Epithelial cell of proximal tubule (primary cell): ENCODE data around the gene GOLT1A. TPM values are rescaled to one million over a fixed set of nuclear protein-coding genes. Genes with fewer than 3 reads are reported as not detected.

Experiments used
- DNase-seq: peaks from one replicate; pipeline ENCODE4 v3.0.0-alpha.2; 2011; ENCODE audit warnings: low read depth
- H3K4me3 ChIP-seq: 2 replicates; pipeline ENCODE4 v1.5.1; 2011; ENCODE audit warnings: low read depth, mild to moderate bottlenecking, low read length
- total RNA-seq: library from RNA; depleted of rRNA; stranded (reverse); fragments of >200 nt; gene quantifications from 2 replicates; pipeline ENCODE4 v1.2.3, GENCODE V29; 2015
- TF ChIP-seq, protein P1 (sequence below): conservative IDR thresholded peaks from 2 replicates; pipeline ENCODE4 v1.5.1; 2012; ENCODE audit warnings: low read depth, mild to moderate bottlenecking, low read length

The GOLT1A gene
- total RNA-seq, 1 donor from 2014 or later: 1.7 TPM

DNA sequence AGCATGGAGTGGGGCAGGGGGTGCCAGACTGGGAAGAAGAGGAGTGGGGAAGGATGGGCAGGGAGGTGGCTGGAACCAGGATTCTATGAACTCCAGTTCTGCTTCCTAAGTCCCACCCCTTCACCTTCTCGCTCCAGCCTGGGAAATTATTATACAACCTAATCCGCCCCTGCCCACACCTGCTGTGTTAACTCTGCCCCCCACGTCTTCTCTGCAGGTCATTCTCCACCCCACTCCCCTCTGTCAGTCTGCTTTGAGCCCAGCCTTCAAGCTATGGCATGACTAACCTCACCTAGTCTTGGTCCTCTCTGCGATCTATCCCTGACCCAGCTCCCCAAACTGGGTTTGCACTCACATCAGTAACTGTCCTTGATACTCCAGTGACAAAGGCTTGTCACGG, 46.0 kb upstream of the GOLT1A start:
- DNase-seq: no peak
- H3K4me3 ChIP-seq: no peak overlapping the region
- TF ChIP-seq, protein P1, sequence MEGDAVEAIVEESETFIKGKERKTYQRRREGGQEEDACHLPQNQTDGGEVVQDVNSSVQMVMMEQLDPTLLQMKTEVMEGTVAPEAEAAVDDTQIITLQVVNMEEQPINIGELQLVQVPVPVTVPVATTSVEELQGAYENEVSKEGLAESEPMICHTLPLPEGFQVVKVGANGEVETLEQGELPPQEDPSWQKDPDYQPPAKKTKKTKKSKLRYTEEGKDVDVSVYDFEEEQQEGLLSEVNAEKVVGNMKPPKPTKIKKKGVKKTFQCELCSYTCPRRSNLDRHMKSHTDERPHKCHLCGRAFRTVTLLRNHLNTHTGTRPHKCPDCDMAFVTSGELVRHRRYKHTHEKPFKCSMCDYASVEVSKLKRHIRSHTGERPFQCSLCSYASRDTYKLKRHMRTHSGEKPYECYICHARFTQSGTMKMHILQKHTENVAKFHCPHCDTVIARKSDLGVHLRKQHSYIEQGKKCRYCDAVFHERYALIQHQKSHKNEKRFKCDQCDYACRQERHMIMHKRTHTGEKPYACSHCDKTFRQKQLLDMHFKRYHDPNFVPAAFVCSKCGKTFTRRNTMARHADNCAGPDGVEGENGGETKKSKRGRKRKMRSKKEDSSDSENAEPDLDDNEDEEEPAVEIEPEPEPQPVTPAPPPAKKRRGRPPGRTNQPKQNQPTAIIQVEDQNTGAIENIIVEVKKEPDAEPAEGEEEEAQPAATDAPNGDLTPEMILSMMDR: no peak

DNA sequence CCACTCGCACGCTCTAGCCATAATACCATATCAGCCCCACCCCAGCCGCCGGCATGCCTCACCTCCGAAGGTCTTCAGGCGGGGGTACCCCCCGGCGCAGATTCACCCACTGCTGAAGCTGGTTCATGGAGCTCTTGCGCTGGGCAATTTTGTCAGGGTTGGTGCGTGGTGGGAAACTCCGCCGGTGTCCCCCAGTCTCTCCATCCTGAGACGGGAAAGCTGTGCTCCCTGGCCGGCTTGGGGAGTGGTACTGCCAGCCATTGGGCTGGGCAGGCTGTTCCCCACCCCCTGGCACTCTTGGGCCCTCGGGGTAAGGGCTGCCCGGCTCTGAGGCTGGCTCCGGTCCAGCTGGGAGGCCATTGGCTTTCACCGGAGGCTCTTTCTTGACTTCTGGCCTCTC, 45.4 kb upstream of the GOLT1A start:
- H3K4me3 ChIP-seq: no peak overlapping the region
- DNase-seq: no peak
- TF ChIP-seq, protein P1: no peak

DNA sequence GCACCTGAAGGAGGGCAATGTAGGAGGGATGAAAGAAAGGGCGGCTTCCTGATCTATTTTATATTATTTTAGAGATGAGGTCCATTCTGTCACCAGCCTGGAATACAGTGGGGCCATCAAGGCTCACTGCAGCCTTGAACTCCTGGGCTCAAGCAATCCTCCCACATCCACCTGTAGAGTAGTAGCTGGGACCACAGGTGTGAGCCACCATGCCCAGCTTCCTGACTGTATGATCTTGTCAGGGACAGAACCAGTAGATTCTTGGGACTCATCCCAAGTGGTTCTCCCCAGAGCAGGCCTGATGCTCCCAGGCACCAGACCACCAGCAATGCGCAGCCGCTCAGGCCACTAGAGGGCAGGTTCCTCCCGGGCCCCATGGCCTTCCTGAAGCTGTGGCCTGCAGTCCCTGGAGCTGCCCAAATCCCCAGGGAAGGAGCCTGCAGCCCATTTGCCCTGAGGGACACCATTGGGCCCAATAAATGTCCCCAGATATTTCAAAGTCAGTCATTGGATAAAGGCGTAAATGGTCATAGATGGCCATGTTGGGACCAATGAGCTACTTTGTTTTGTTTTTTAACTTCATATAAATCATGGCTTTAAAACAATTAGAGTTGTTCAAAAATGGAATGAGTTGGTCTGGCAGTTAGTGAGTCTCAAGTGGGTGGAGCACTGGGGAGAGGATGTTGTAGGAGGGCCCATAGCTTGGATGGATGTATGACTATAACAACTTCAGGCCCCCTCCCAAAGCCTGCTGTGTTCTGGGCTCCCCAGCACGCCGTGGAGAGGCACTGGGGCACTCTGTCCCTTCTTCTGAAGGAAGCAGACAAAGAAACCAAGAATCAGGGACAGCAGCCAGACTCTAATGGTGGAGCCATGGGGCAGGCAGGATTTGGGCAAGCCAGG, 44.7 kb upstream of the GOLT1A start:
- TF ChIP-seq, protein P1: peak; percentile 84
- no peak for DNase-seq

DNA sequence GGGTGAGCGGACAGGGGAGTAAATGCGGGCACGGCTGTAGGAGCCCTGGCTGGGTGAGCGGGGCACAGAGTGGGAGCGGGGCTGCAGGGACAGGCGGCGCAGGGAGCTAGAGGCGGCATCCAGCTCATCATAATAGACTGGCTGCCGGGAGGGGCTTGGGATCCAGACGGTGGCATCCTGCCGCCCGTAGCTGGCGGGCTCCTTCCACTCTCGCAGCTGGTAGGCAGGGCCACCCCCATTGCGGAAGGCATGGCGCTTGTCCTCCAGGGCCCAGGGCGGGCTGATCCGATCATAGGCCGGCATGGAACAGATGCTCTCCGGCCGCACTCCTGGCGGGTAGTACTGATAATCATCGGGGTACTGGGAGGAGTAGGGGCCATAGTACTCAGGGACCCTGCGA, 43.7 kb upstream of the GOLT1A start:
- H3K4me3 ChIP-seq: no peak overlapping the region
- TF ChIP-seq, protein P1: no peak
- no peak for DNase-seq

More for the DNA sequence above, 44.7 kb upstream of the GOLT1A start:
- H3K4me3 ChIP-seq: no peak overlapping the region

DNA sequence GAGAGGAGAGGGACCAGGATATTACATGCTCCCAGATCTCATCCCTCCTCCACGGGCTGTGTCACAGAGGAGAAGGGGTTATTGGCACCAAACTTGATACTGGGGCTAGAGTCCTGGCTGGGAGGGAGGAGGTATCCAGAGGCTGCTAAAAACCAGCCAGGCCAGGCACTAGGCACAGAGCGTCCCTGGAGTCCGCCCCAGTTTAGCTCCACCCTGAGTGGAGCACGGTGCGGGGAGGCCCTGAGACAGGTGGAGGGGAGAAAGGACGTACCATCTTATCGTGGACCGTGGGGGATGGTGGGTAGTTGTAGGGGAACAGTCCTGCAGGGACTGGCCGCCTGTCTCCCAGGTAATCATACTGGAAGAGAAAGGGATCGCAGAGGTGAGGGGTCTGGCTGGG, 42.7 kb upstream of the GOLT1A start:
- DNase-seq: no peak
- H3K4me3 ChIP-seq: no peak overlapping the region
- TF ChIP-seq, protein P1: no peak

DNA sequence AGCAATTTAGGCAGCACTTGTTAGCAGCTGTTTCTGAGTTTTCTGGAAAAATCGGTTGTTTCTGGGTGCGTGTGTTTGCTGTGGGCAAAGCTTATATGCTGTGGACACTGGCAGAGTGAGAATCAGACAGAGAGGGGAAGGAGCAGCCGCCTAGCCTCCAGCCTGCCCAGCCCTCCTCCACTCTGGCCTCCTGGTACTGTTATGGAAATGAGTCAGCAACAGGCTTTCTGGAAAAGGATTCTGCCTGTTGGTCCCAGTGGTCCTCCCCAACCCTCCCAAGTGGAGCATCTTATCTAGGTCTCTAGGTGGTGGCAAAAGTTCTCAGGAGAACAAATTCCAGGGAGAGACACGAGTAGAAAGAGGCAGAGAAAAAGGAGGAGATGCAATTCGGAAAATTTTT, 42.2 kb upstream of the GOLT1A start:
- no peak overlapping the region for H3K4me3 ChIP-seq
- TF ChIP-seq, protein P1: no peak
- DNase-seq: no peak

DNA sequence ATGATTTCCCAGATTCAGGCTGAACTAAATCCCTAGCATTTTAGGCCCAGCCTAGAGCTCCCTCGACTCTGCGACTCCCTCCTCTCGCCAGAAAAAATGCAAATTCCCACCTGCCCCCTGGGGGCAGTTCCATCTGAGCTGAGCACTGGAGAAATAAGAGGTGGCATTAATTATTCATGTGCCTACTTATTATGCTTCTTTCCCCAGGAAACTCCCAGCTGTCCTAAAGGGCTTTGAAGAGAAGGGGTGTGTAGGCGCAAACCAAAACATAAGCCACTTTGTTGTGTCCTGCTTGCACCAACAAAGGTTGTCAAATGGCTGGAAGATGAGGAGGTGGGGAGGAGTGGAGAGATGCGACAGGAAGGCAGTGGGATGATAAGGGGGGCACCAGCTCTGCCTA, 41.4 kb upstream of the GOLT1A start:
- DNase-seq: no peak
- TF ChIP-seq, protein P1: no peak
- no peak overlapping the region for H3K4me3 ChIP-seq
